HG03571 (cell line): Measurements from ENCODE around the gene H3-3A.
"Not testable (repeated sequence)": the region's sequence is repeated elsewhere in the genome, so short reads cannot be mapped to it uniquely, and the experiment has no call there.

ENCODE experiments used
- ATAC-seq: cut with Tn5 transposase; IDR thresholded peaks from one replicate; pipeline ENCODE4 v1.9.1; 2021; ENCODE audit not compliant: unreplicated experiment

The H3-3A gene

GRCh38 chr1:226083302-226084101 lies 21.0 kb downstream of the H3-3A start:
- peak; percentile 90 for ATAC-seq

DNA sequence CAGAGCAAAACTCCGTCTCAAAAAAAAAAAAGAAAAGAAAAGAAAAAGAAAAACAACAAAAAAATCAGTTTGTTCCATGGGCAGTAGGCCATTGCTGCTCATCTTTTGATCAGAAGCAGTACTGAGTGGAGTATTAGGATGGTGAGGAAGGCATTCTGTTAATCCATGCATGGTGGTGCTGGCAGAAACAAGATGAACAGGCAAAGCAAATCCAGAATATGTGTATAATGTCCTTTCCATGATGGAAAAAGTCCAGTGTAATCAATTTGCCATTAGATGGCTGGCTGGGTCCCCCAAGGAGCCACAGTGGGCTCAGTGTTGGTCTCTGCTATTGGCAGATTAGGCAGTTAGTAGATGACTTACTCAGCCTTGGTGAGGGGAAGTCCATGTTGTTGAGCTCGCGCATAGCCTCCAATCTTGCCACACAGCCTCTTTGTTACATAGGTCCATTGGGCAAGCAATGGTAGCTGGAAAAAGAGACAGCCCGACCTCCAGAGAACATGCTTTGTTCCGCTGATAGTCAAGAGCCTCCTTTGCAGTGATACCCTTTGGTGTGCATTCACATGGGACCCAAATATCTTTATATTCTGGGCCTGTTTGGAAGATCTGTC lies 23.3 kb downstream of the H3-3A start:
- no peak for ATAC-seq

DNA sequence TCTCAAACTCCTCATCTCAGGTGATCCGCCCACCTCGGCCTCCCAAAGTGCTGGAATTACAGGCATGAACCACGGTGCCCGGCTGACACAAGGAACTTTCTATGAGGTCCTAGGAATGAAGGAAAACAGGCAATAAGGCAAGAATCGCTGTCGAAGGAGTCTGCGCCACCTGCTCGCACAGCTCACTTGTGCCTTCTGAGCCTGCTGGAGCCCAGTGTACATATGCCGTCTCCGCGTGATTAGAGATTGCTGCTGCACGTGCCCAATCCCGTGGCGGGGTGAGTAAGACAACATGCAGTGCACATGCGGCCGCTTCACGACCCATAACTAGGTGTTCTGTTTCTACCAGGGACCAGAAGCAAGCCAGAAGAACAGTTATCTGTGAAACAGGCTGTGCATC lies 24.3 kb downstream of the H3-3A start:
- ATAC-seq: no peak

DNA sequence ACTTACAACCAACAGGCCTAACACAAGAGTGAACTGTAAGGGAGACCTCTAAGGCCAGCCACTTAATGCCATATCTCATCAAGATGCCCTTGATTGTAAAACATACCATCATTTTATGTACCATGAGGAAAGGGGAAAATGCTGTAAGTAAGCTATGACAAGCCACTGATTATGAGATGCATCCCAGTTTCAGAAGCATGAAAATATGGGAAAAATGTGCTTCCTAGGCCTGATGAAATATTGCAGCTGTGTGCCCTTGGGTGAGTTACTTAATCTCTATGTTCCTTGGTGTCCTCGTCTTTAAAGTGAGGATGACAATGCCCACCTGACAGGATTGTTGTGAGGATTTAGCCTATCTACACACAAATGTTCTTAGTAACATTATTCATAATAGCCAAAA lies 28.9 kb downstream of the H3-3A start:
- no peak for ATAC-seq

- ATAC-seq: not testable (repeated sequence)
These were observed 29.7 kb downstream of the H3-3A start for GRCh38 chr1:226092048-226092820.

DNA sequence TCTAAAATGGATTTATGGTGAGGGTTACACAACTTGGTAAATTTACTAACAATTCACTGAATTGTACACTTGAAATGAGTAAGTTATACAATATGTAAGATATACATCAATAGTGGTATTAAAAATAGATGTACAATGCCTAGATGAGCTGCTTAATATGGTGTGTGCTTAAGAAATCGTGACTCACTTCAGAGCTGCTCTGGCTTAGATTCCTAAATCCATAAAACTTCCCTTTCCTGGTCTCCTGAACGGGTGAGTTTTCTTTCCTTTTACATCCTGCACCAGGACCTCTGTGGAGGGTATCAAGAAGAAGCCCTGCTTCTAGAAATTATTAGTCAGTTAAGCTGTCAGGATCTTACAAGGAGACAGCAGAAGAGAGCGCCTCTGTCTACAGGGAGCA lies 30.4 kb downstream of the H3-3A start:
- ATAC-seq: no peak

DNA sequence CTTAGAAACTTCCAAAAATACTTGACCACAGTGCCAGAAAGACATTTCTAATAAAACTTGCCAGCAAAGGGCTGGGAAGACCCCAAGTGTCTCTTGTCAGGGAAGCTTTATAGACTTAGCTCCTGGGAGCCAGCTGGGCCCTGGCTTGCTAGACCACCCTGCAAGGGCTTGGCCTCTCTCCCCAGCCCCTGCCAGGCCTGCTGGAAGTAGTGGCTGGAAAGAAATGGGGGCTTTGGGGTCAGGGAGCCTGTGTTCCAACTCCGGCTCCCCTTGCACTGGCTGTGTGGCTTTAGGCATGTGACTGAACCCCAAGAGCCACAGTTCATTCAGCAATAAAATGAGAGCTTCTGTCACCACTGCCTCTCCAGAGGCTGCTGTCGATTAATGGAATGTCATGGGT lies 31.1 kb downstream of the H3-3A start:
- no peak for ATAC-seq

- ATAC-seq: no peak
These were observed 31.9 kb downstream of the H3-3A start for GRCh38 chr1:226094451-226094850.

DNA sequence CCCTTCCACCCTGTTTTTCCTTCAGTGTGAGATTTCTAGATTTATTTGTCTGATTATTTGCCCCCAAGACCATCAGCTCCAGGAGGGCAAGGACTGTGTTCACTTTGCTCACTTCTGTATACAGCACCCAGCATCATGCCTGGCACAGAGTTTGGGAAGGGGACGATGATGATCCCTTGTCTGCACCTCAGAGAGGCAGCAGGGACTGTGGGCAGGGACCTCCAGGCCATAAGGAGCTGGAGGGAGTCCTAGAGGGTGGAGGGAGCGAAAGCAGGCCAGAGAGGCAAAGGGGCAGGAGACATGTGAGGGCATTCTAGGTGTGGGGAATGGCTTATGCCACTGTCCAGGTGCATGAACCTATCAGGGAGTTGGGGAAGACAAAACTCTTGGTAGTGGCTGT lies 32.8 kb downstream of the H3-3A start:
- ATAC-seq: no peak

- no peak for ATAC-seq
These were observed 35.5 kb downstream of the H3-3A start for GRCh38 chr1:226097866-226098625.

DNA sequence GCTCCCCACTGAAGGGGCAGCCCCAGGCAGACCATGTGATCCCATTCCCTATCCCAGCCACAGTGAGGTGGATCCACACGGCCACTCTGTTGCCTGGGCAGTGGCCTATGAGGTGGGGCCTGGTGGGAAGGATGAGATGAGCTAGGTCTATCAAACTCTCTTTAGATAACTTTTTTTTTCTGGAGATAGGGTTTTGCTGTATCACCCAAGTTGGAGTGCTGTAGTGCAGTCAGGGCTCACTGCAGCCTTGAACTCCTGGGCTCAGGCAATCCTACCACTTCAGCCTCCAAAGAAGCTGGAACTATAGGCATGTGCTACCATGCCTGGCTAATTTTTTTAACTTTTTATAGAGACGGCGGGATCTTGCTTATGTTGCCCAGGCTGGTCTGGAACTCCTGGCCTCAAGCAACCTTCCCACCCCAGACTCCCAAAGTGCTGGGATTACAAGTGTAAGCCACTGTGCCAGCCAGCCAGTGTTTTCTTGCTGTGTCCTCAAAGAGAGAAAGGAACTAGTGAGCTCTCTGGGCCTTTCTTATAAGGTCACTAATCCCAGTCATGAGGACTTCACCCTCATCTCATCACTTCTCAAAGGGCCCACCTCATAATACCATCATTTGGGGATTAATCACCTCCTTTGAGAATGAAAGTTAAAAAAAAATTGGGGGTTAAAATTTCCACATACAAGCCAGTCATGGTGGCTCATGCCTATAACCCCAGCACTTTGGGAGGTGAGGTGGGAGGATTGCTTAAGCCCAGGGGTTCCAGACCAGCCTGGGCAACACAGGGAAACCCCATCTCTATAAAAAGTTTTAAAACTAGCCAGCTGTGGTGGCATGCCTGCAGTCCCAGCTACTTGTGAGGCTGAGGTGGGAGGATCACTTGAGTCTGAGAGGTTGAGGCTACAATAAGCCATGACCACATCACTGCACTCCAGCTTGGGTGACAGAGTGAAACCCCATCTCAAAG lies 36.6 kb downstream of the H3-3A start:
- ATAC-seq: no peak

- no peak for ATAC-seq
These were observed 38.2 kb downstream of the H3-3A start for GRCh38 chr1:226100436-226101391.

GRCh38 chr1:226104671-226105121 lies 42.2 kb downstream of the H3-3A start:
- ATAC-seq: no peak

- no peak for ATAC-seq
These were observed 45.2 kb downstream of the H3-3A start for GRCh38 chr1:226107471-226108460.

DNA sequence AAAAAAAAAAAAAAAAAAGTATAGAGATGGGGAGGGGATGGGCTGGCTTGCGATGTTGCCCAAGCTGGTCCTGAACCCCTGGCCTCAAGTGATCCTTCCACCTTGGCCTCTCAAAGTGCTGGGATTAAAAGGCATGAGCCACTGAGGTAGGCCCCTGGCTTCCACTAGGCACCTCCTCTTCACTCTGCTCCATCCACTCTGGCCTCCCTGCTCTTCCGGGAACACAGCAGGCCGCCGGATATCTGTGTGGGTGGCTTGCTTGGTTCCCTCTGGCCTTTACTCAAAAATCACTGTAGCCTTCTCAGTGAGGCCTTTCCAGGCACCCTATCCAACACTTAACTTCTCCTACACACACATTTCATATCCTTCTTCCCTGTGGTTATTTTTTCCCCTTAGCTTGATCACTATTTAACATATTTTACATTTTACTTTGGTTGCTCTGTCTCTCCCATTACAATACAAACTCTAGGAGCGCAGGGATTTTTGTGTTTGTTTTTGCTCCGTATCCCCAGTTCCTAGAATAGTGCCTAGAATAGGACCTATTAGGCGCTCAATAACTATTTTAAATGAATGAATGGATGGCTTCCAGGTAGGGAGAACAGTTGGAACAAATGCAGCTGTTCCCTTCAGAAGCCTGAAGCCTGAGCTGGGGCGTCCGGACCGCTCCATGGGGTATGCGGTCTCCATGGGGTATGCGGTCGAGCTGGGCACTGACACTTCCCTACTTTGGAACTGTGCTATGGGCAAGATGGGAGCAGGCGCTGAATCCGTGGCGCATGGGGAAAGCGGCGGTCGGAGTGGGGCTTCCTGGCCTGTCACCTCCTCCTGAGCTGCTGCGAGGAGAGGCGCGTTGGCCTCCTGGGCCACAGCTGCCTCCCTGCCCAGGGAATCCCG lies 46.7 kb downstream of the H3-3A start:
- no peak for ATAC-seq

DNA sequence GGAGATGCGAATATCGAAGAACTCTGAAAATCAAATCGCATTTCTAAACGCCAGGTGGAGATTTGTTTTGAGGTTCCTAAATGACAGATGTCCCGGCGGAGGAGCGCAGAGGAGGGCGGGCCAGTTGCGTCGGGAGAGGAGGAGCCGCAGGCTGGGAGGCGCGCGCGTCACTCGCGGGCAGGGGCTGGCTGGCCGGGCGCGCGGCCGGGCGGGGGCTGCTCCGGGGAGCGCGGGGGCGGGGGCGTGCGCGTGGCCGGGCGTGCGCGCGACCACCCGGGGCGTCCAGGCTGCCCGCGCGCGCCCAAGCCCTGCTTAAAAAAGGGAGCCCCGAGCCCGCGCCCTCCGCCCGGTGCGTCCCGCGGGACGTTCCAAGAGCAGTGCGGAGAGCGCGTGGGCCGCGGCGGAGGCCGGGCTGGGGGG lies 47.3 kb downstream of the H3-3A start:
- peak; percentile 71 for ATAC-seq
